WTC11 (cell line): ENCODE measurements around the gene PTPRN2.
"Not testable (repeated sequence)": the region's sequence is repeated elsewhere in the genome, so short reads cannot be mapped to it uniquely, and the experiment has no call there.

Experiments
- CTCF ChIP-seq: fragments of 200-600 bp; IDR thresholded peaks from 2 replicates; pipeline ENCODE4 v1.8.0; 2022; ENCODE audit warnings: antibody characterized with exemption
- HMGXB4 ChIP-seq: sonication (generic); formaldehyde crosslinking; IDR thresholded peaks from 2 replicates; pipeline ENCODE4 v1.8.1; 2023; ENCODE audit warnings: mild to moderate bottlenecking, moderate library complexity, missing genetic modification reagents
- SP1 ChIP-seq: sonication (generic); formaldehyde crosslinking; conservative IDR thresholded peaks from 2 replicates; pipeline ENCODE4 v1.8.1; 2022; ENCODE audit warnings: missing genetic modification reagents
- TP53 ChIP-seq: sonication (generic); formaldehyde crosslinking; IDR thresholded peaks from 2 replicates; pipeline ENCODE4 v1.8.1; 2023; ENCODE audit warnings: mild to moderate bottlenecking, missing genetic modification reagents

GRCh38 chr7:158405771-158406170 lies 181.9 kb downstream of the PTPRN2 start:
- not testable (repeated sequence) for TF ChIP-seq TP53; HMGXB4; CTCF; SP1 (CRISPR knock-in tag)
